CD4-positive, alpha-beta T cell treated with Interleukin-4 for 1 hour (primary cell): ENCODE data around the gene EBI3.
A peak's percentile ranks its signal among the peaks of the same experiment; 100 is the strongest.
"Not testable (repeated sequence)": the region's sequence is repeated elsewhere in the genome, so short reads cannot be mapped to it uniquely, and the experiment has no call there.

Experiments
- DNase-seq, 2 donors: peaks; one replicate each; pipeline ENCODE4 v3.0.0-alpha.2; 2020 to 2022

The EBI3 gene

GRCh38 chr19:4200940-4201542 lies 28.3 kb upstream of the EBI3 start:
- no peak for DNase-seq

- no peak for DNase-seq
Measured at GRCh38 chr19:4201798-4202197, 27.5 kb upstream of the EBI3 start.

- DNase-seq, result no peak
Measured at GRCh38 chr19:4206818-4207484, 22.4 kb upstream of the EBI3 start.

- no peak for DNase-seq
Measured at GRCh38 chr19:4208385-4209094, 20.8 kb upstream of the EBI3 start.

GRCh38 chr19:4210166-4210731 lies 19.1 kb upstream of the EBI3 start:
- DNase-seq, result no peak

GRCh38 chr19:4213116-4213515 lies 16.2 kb upstream of the EBI3 start:
- DNase-seq, result no peak

GRCh38 chr19:4215807-4216206 lies 13.5 kb upstream of the EBI3 start:
- DNase-seq, result no peak

- no peak for DNase-seq
Measured at GRCh38 chr19:4216846-4217245, 12.5 kb upstream of the EBI3 start.

- no peak for DNase-seq
Measured at GRCh38 chr19:4217429-4218264, 11.7 kb upstream of the EBI3 start.

GRCh38 chr19:4218523-4218922 lies 10.8 kb upstream of the EBI3 start:
- DNase-seq, result not testable (repeated sequence)

- DNase-seq, result no peak
Measured at GRCh38 chr19:4220188-4220587, 9.1 kb upstream of the EBI3 start.

- no peak for DNase-seq
Measured at GRCh38 chr19:4224470-4224869, 4.9 kb upstream of the EBI3 start.

- DNase-seq, result no peak
Measured at GRCh38 chr19:4225885-4226284, 3.4 kb upstream of the EBI3 start.

- DNase-seq, result no peak
Measured at GRCh38 chr19:4227771-4228170, 1.6 kb upstream of the EBI3 start.

GRCh38 chr19:4228765-4229178 lies 551 bp upstream of the EBI3 start:
- DNase-seq, result no peak

- not testable (repeated sequence) for DNase-seq
Measured at GRCh38 chr19:4230237-4230636, 914 bp downstream of the EBI3 start.

- DNase-seq, result not testable (repeated sequence)
Measured at GRCh38 chr19:4231521-4231920, 2.2 kb downstream of the EBI3 start.

GRCh38 chr19:4232139-4232538 lies 2.8 kb downstream of the EBI3 start:
- not testable (repeated sequence) for DNase-seq

- DNase-seq, result no peak
Measured at GRCh38 chr19:4232614-4233281, 3.4 kb downstream of the EBI3 start.

- peak; percentile 48 to 55 for DNase-seq
Measured at GRCh38 chr19:4233282-4233853, 4.0 kb downstream of the EBI3 start.

- no peak for DNase-seq
Measured at GRCh38 chr19:4234142-4234861, 5.0 kb downstream of the EBI3 start.
